GM18873 (cell line): ENCODE results near the gene ABHD6.
"Not testable (repeated sequence)": the region's sequence is repeated elsewhere in the genome, so short reads cannot be mapped to it uniquely, and the experiment has no call there.

Source experiments
- ATAC-seq: cut with Tn5 transposase; IDR thresholded peaks from one replicate; pipeline ENCODE4 v1.9.1; 2021; ENCODE audit warnings: mild to moderate bottlenecking, moderate library complexity, moderate number of reproducible peaks; ENCODE audit not compliant: unreplicated experiment, low FRiP score

ABHD6 gene

GRCh38 chr3:58237238-58237940 is at the start of gene ABHD6:
TSS of gene ABHD6 (plus strand) at chr3:58237792. CDS start at chr3:58256587, 18,795 bp downstream.
- peak; percentile 48 for ATAC-seq

- no peak for ATAC-seq
Measured at GRCh38 chr3:58188173-58188564, 49.4 kb upstream of the ABHD6 start.

- ATAC-seq, result no peak
Measured at GRCh38 chr3:58188921-58189451, 48.6 kb upstream of the ABHD6 start.

GRCh38 chr3:58189691-58190090 is 47.9 kb upstream of the ABHD6 start:
- no peak for ATAC-seq

- no peak for ATAC-seq
Measured at GRCh38 chr3:58190291-58190690, 47.3 kb upstream of the ABHD6 start.

- no peak for ATAC-seq
Measured at GRCh38 chr3:58190882-58191281, 46.7 kb upstream of the ABHD6 start.

GRCh38 chr3:58191361-58191991 is 46.1 kb upstream of the ABHD6 start:
- no peak for ATAC-seq

GRCh38 chr3:58192069-58192468 is 45.5 kb upstream of the ABHD6 start:
- ATAC-seq, result no peak

GRCh38 chr3:58193682-58194407 is 43.7 kb upstream of the ABHD6 start:
- ATAC-seq, result no peak

GRCh38 chr3:58197588-58197987 is 40.0 kb upstream of the ABHD6 start:
- no peak for ATAC-seq

GRCh38 chr3:58198362-58198761 is 39.2 kb upstream of the ABHD6 start:
- ATAC-seq, result no peak

- ATAC-seq, result no peak
Measured at GRCh38 chr3:58198804-58199203, 38.8 kb upstream of the ABHD6 start.

- ATAC-seq, result no peak
Measured at GRCh38 chr3:58200121-58200709, 37.4 kb upstream of the ABHD6 start.

- ATAC-seq, result no peak
Measured at GRCh38 chr3:58200846-58201355, 36.7 kb upstream of the ABHD6 start.

- ATAC-seq, result not testable (repeated sequence)
Measured at GRCh38 chr3:58201451-58201850, 36.1 kb upstream of the ABHD6 start.

- no peak for ATAC-seq
Measured at GRCh38 chr3:58202917-58203360, 34.7 kb upstream of the ABHD6 start.

GRCh38 chr3:58203541-58203940 is 34.1 kb upstream of the ABHD6 start:
- no peak for ATAC-seq

- ATAC-seq, result no peak
Measured at GRCh38 chr3:58204720-58205119, 32.9 kb upstream of the ABHD6 start.

GRCh38 chr3:58205981-58206380 is 31.6 kb upstream of the ABHD6 start:
- ATAC-seq, result no peak

- no peak for ATAC-seq
Measured at GRCh38 chr3:58206406-58207011, 31.1 kb upstream of the ABHD6 start.
